ENCODE results near the gene PPIL6. TPM values are rescaled to one million over a fixed set of nuclear protein-coding genes. Genes with fewer than 3 reads are reported as not detected.

Gene PPIL6
- total RNA-seq, 1 donor from 2014 or later: 2.2 TPM

- no peak overlapping the region for H3K4me3 Mint-ChIP-seq
- H3K9me3 Mint-ChIP-seq: no peaks in the 10 kb centered on the region
- H3K27ac Mint-ChIP-seq (ENCODE audit: unreplicated experiment): no peak overlapping the region
- TF ChIP-seq, protein P1, sequence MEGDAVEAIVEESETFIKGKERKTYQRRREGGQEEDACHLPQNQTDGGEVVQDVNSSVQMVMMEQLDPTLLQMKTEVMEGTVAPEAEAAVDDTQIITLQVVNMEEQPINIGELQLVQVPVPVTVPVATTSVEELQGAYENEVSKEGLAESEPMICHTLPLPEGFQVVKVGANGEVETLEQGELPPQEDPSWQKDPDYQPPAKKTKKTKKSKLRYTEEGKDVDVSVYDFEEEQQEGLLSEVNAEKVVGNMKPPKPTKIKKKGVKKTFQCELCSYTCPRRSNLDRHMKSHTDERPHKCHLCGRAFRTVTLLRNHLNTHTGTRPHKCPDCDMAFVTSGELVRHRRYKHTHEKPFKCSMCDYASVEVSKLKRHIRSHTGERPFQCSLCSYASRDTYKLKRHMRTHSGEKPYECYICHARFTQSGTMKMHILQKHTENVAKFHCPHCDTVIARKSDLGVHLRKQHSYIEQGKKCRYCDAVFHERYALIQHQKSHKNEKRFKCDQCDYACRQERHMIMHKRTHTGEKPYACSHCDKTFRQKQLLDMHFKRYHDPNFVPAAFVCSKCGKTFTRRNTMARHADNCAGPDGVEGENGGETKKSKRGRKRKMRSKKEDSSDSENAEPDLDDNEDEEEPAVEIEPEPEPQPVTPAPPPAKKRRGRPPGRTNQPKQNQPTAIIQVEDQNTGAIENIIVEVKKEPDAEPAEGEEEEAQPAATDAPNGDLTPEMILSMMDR (conservative IDR thresholded peaks at IDR 0.05): no peak
- H3K4me1 Mint-ChIP-seq: peaks cover 12% of the 10 kb centered on the region
- H3K36me3 Mint-ChIP-seq (ENCODE audit: low read depth): no peaks in the 10 kb centered on the region
- peaks cover 12% of the 10 kb centered on the region for H3K27me3 Mint-ChIP-seq (ENCODE audit: low read depth)
- no peak for DNase-seq (ENCODE audit: low read depth, low spot score)
Measured at GRCh38 chr6:109388265-109388664, 52.2 kb downstream of the PPIL6 start.

GRCh38 chr6:109383438-109383940 is 56.9 kb downstream of the PPIL6 start:
- peak overlapping the region; percentile 96 for H3K4me3 Mint-ChIP-seq
- no peak overlapping the region for H3K27ac Mint-ChIP-seq (ENCODE audit: unreplicated experiment)
- DNase-seq (ENCODE audit: low read depth, low spot score): no peak
- no peaks in the 10 kb centered on the region for H3K36me3 Mint-ChIP-seq (ENCODE audit: low read depth)
- no peaks in the 10 kb centered on the region for H3K9me3 Mint-ChIP-seq
- H3K4me1 Mint-ChIP-seq: peaks cover 39% of the 10 kb centered on the region
- TF ChIP-seq, protein P1 (conservative IDR thresholded peaks at IDR 0.05): no peak
- H3K27me3 Mint-ChIP-seq (ENCODE audit: low read depth): peaks cover 10% of the 10 kb centered on the region

- peak overlapping the region; percentile 100 for H3K27ac Mint-ChIP-seq (ENCODE audit: unreplicated experiment)
- TF ChIP-seq, protein P1 (conservative IDR thresholded peaks at IDR 0.05): peak; percentile 76
- H3K4me1 Mint-ChIP-seq: peaks cover 39% of the 10 kb centered on the region
- H3K36me3 Mint-ChIP-seq (ENCODE audit: low read depth): peaks cover 2% of the 10 kb centered on the region
- DNase-seq (ENCODE audit: low read depth, low spot score): peak; percentile 81
- peaks cover 10% of the 10 kb centered on the region for H3K27me3 Mint-ChIP-seq (ENCODE audit: low read depth)
- no peaks in the 10 kb centered on the region for H3K9me3 Mint-ChIP-seq
- peak overlapping the region; percentile 96 for H3K4me3 Mint-ChIP-seq
Measured at GRCh38 chr6:109382576-109383437, 57.6 kb downstream of the PPIL6 start.

- Mint-ChIP-seq H3K36me3 (ENCODE audit: low read depth) (peaks cover 3% of the 10 kb centered on the region), H3K4me3 (peak within 1 kb of the TSS; percentile 96), H3K4me1 (peaks cover 39% of the 10 kb centered on the region), H3K27ac (ENCODE audit: unreplicated experiment) (peak within 1 kb of the TSS; percentile 100), H3K27me3 (ENCODE audit: low read depth) (peaks cover 10% of the 10 kb centered on the region), H3K9me3 (no peaks in the 10 kb centered on the region)
- TF ChIP-seq, protein P1 (conservative IDR thresholded peaks at IDR 0.05): no peak
- DNase-seq (ENCODE audit: low read depth, low spot score): peak; percentile 92
Measured at GRCh38 chr6:109381747-109382575, 58.5 kb downstream of the PPIL6 start, which contains the start of gene CD164. TSS of gene CD164 (minus strand) at chr6:109382467. CDS start at chr6:109382378, 89 bp downstream.

GRCh38 chr6:109381061-109381746 is 59.2 kb downstream of the PPIL6 start:
- Mint-ChIP-seq H3K27me3 (ENCODE audit: low read depth) (peaks cover 10% of the 10 kb centered on the region), H3K36me3 (ENCODE audit: low read depth) (peaks cover 3% of the 10 kb centered on the region), H3K4me3 (peak overlapping the region; percentile 96), H3K4me1 (peaks cover 39% of the 10 kb centered on the region), H3K9me3 (no peaks in the 10 kb centered on the region), H3K27ac (ENCODE audit: unreplicated experiment) (peak overlapping the region; percentile 38)
- DNase-seq (ENCODE audit: low read depth, low spot score): no peak
- TF ChIP-seq, protein P1 (conservative IDR thresholded peaks at IDR 0.05): no peak

Data from neural crest cell (in vitro differentiated cells).